SIG-M5 treated with dmso at 0.1 percent for 504 hours (cell line): ENCODE measurements around the gene PITPNM3.
A peak's percentile ranks its signal among the peaks of the same experiment; 100 is the strongest.
"Not testable (repeated sequence)": the region's sequence is repeated elsewhere in the genome, so short reads cannot be mapped to it uniquely, and the experiment has no call there.

ENCODE experiments used
- DNase-seq: peaks from one replicate; lab custom pipeline; 2025; ENCODE audit not compliant: unreplicated experiment; lab: John Stamatoyannopoulos, UW

The PITPNM3 gene

GRCh38 chr17:6574687-6575595 lies 18.6 kb upstream of the PITPNM3 start:
- DNase-seq, result peak; percentile 30

GRCh38 chr17:6573982-6574686 lies 17.8 kb upstream of the PITPNM3 start:
- no peak for DNase-seq

- DNase-seq, result not testable (repeated sequence)
These were observed 17.1 kb upstream of the PITPNM3 start for GRCh38 chr17:6573495-6573894.

DNA sequence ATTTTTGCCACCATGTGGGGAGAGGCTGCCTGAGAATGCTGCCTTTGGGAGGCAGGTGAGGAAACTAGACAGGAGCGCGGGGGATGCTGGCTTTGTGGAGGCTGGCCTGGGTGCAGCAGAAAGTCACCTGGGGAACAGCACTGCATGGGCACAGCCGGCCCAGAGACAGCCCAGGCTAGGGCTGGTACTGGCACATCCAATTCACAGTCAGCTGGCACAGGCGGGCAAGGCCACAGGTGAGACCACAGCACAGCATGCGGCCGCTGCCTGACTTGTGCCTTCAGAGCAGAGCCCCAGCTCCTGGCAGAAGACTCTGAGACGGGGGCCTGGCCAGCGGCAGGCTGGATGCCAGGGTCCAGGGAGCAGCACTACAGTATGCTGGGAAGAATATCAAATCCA lies 16.6 kb upstream of the PITPNM3 start:
- DNase-seq, result no peak

DNA sequence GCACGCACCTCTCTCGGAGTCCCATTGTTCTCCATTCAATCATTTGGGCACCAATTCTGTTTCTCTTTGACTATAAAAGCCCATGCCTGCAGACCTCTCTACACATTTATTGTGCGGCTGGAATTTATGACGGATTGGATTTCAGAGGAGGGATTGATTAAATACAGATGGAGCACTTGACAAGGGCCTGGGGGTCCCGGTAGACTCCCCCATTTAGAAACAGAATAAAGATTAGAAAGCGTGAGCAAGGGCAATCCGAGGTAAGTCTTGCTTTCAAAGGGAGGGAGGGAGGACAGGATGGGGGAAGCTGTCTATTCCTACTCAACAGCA lies 15.1 kb upstream of the PITPNM3 start:
- DNase-seq, result no peak

DNA sequence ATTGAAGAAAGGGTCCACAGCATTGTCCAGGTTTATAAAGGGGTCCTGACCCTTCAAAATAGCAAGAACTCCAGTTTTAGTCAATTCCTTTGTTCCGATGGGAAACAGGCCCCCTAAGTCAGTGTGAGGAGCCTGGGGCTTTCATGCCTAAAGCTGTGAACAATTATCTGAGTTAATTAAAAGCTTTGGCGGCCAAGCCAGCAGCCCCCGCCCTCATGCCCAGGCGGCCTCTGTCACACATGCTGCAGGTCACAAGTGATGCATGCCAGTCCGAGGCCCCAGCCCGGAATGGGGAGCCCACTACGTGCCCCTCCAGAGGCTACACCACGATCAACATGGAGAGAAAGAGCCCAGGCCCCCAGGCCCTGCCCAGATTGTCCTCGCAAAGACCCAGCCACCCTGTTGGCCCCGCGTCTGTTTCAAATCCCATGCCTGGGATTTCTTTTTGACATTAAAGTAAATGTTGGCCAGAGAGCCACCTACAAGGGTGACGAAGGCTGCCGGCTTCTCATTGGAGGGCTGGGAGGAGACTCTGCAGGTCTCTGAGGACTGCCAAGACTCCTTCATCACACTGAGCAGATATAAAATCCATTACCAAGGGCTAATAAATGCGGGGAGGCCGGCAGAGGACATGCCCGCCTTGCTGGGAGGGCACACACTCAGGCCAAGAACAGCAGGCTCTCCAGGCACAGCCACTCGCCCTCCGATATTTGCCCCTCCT lies 14.5 kb upstream of the PITPNM3 start:
- DNase-seq, result no peak

DNA sequence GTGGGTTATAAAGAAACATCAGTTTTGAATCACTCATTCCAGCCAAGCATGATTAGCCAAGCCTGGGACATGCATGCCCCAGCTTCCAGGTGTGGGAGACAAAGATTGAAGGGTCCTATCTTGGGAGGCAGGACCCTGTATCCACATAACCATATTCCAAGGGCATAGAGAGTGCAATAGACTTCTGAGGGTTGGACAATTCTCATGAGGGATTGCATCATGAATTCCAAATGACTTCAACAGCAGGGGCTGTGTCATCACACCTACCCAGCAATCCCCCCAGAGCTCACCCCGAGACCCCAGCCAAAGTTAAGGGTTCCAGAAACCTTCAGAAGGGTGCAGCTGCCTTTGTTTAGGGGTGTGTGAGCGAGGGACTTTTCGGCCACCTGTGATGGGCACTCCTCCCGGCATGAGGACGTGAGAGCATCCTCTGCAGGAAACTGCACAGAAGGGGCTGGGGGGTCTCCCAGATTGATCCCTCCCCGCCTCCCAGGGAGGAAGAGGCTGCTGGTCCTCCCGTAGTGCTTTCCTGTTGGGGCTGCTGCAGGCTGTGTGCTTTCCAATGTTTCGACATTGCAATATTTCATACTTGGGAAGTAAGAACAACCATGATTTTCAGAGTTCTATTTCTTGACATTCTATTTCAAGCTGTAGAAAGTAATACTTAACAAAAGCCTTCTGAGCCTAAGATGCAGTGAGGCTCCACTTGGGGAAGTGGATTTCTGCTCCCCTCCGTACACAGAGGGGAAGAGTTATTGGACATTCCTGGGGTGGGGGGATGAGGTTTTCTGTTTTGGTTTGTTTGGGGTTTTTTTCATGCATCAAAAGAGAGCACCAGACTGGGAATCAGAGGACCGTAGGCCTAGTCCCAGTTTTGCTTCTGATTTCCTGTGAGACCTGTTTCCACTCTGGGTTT lies 13.3 kb upstream of the PITPNM3 start:
- no peak for DNase-seq

DNA sequence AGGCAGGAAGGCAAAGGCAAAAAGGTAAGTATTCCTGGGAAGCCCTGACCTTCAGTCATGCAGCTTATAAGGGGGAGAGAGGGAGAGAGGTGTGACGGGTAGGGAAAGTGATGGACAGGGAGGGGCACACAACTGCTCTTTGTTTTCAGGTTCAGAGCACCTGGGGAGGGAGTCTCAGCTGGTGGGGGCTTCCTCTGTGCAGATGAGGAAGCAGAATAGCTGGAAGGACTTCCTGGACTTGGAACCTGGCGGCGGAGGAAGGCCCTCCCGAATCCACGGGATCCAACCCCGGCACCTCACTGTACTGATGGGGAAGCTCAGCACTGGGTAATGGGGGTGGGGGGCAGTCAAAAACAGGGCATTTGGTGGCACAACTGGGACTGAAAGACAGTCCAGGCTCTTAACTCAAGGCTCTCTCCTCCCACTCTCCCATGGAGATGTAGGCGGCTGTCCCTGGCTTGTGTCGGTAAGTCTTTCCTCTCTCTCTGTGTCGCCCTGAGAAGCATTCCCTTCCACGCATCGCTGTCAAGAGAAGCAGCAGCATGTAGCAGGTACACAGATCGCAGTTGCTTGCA lies 11.9 kb upstream of the PITPNM3 start:
- no peak for DNase-seq

GRCh38 chr17:6567528-6568183 lies 11.3 kb upstream of the PITPNM3 start:
- DNase-seq, result no peak

DNA sequence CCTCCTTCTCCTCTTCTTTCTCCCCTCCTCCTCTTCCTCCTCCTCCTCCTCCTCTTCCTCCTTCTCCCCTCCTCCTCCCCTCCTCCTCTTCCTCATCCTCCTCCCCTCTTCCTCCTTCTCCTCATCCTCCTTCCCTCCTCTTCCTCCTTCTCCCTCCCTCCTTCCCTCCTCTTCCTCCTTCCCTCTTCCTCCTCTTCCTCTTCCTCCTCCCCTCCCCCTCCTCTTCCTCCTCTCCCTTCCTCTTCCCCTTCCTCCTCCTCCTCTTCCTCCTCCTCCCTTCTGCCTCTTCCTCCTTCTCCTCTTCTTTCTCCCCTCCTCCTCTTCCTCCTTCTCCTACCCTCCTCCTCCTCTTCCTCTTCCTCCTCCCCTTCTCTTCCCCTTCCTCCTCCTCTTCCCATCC lies 5.1 kb upstream of the PITPNM3 start:
- DNase-seq, result no peak

DNA sequence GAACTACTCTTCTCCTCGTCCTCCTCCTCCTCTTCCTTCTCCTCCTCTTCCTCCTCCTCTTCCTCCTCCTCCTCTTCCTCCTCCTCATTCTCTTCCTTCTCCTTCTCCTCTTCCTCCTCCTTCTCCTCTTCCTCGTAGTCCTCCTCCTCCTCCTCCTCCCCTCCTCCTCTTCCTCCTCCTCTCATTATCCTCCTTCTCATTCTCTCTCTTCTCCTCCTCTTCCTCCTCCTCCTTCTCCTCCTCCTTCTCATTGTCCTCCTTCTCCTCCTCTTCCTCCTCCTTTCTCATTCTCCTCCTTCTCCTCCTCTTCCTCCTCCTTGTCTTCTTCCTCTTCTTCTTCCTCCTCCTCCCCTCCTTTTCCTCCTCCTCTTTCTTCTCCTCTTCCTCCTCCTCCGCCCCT lies 4.1 kb upstream of the PITPNM3 start:
- no peak for DNase-seq

GRCh38 chr17:6559753-6560215 lies 3.4 kb upstream of the PITPNM3 start:
- DNase-seq, result no peak

DNA sequence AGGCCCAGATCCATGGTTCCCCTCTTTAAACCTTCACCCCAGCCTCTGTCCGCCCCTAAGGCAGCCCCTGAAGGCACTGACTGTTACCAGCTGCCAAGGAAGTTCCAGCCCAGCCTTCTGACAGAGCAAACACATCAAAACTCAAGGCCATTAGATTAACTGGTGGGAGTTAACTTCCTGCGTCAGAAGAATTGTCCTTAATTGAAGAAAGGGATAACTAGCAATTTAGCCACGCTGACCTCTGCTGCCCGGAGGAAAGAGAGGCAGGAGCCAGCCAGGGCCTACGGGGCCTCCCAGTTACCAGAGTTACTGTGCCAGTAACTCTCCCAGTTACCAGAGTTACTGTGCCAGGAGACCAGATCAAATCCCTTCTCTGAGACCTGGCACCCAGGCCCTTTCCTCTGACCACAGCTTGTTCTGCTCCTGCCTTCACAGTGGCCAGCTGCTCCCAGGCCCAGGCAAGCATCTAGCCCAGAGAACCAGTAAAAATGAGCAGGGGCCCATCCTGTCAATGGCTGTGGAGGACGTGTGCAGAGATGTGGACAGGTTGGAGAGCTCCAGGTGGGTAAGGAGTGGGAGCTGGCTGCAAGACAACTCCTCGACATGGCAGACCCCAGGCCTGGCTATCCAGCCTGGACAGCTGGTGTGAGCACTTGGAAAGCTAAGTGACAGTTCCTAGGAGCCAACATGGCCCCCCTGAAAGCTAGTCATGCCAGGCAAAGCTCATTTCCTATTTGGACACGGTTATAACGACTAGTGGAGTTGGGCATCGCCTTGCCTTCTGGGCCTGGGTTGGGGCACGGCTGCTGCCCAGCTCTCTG lies 2.8 kb upstream of the PITPNM3 start:
- DNase-seq, result no peak

GRCh38 chr17:6558276-6558675 lies 1.9 kb upstream of the PITPNM3 start:
- DNase-seq, result no peak

GRCh38 chr17:6557040-6557438 lies 684 bp upstream of the PITPNM3 start:
- no peak for DNase-seq

GRCh38 chr17:6555331-6556120 lies 829 bp downstream of the PITPNM3 start:
- DNase-seq, result no peak

DNA sequence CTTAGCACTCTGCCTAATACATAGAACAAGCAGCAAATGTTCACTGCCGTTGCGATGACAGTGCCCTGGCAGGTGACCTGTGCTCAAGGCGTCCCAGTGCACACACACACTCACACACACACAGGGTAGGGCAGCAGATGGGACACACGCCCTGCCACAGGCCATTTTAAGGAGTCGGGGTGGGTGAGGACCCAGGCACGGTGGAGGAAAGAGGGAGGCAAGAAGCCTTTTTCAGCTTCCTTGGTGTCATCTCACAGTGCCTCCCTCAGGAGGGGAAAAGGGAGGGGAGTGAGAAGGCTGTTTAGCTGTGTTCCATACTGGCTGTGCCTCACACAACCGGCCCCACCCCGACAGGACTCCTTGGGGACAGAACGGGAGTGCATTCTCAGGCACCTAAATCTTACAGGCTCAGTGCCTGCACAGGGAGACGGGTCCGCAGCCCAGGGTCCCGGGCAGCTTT lies 1.5 kb downstream of the PITPNM3 start:
- DNase-seq, result no peak

- DNase-seq, result no peak
These were observed 2.0 kb downstream of the PITPNM3 start for GRCh38 chr17:6554342-6554741.
